PC-3 (cell line): ENCODE results near the gene ORC1. TPM values are rescaled to one million over a fixed set of nuclear protein-coding genes. Genes with fewer than 3 reads are reported as not detected.

Experiments
- ATAC-seq: fragments of 200-7000 bp; cut with Tn5 transposase; 2 replicates; pipeline ENCODE4 v1.9.1; 2020; ENCODE audit warnings: mild to moderate bottlenecking, moderate library complexity
- BruUV-seq: library from RNA; stranded (reverse); fragments of 400-500 nt; replicated peaks from 2 replicates; lab custom pipeline; 2021; lab: Mats Ljungman, UMichigan
- CTCF ChIA-PET: fragments of 300-600 bp; sonication (Branson Sonifier 250); formaldehyde crosslinking; loops from one replicate; lab custom pipeline; 2022; ENCODE audit warnings: antibody characterized with exemption; lab: Charles Lee
- POLR2A ChIA-PET: fragments of 300-600 bp; sonication (Branson Sonifier 250); formaldehyde crosslinking; loops from one replicate; lab custom pipeline; 2022; ENCODE audit warnings: antibody characterized with exemption; ENCODE audit not compliant: unreplicated experiment; lab: Charles Lee
- DNase-seq: peaks from one replicate; pipeline ENCODE4 v3.0.0-alpha.2; 2015
- H2AFZ ChIP-seq: fragments of 300-600 bp; sonication (generic); 2 replicates; pipeline ENCODE4 v1.6.0; 2016; ENCODE audit warnings: antibody characterized with exemption, low read length
- H3F3A ChIP-seq: fragments of 300-600 bp; sonication (generic); one replicate; pipeline ENCODE4 v1.6.0; 2017; ENCODE audit warnings: antibody characterized with exemption, low read length, control low read depth, mild to moderate bottlenecking; ENCODE audit not compliant: unreplicated experiment
- H3K27ac ChIP-seq: fragments of 300-600 bp; sonication (generic); 2 replicates; pipeline ENCODE4 v1.5.1; 2016; ENCODE audit warnings: mild to moderate bottlenecking, low read length
- H3K27me3 ChIP-seq: fragments of 300-600 bp; sonication (generic); 2 replicates; pipeline ENCODE4 v1.6.1; 2016; ENCODE audit warnings: low read length, mixed read lengths
- H3K36me3 ChIP-seq: fragments of 300-600 bp; sonication (generic); 2 replicates; pipeline ENCODE4 v1.6.1; 2016; ENCODE audit warnings: low read depth, mixed run types, low read length, mixed read lengths
- H3K4me1 ChIP-seq: fragments of 300-600 bp; sonication (generic); 2 replicates; pipeline ENCODE4 v1.5.1; 2016; ENCODE audit warnings: low read length; ENCODE audit not compliant: insufficient read depth
- H3K4me2 ChIP-seq: fragments of 300-600 bp; sonication (generic); 2 replicates; pipeline ENCODE4 v1.6.0; 2016; ENCODE audit warnings: low read length
- H3K4me3 ChIP-seq: fragments of 300-600 bp; sonication (generic); 2 replicates; pipeline ENCODE4 v1.5.1; 2016; ENCODE audit warnings: mild to moderate bottlenecking, low read length, mixed read lengths
- H3K79me2 ChIP-seq: fragments of 300-600 bp; sonication (generic); 2 replicates; pipeline ENCODE4 v1.6.1; 2017; ENCODE audit warnings: low read length, mixed read lengths
- H3K9ac ChIP-seq: fragments of 300-600 bp; sonication (generic); 2 replicates; pipeline ENCODE4 v1.6.0; 2016; ENCODE audit warnings: mild to moderate bottlenecking, low read length
- H3K9me2 ChIP-seq: fragments of 300-600 bp; sonication (generic); replicated peaks from 2 replicates; pipeline ENCODE4 v1.6.1; 2016; ENCODE audit warnings: mixed run types, low read length, mixed read lengths
- H3K9me3 ChIP-seq: fragments of 300-600 bp; sonication (generic); 2 replicates; pipeline ENCODE4 v1.6.1; 2016; ENCODE audit warnings: low read length, mixed read lengths
- H4K20me1 ChIP-seq: fragments of 300-600 bp; sonication (generic); 2 replicates; pipeline ENCODE4 v1.6.1; 2016; ENCODE audit warnings: low read length, mixed read lengths
- EZH2 ChIP-seq: fragments of 300-600 bp; sonication (generic); IDR thresholded peaks from one replicate; pipeline ENCODE4 v1.6.1; 2017; ENCODE audit warnings: antibody characterized with exemption, mild to moderate bottlenecking, low read length; ENCODE audit not compliant: unreplicated experiment
- EZH2phosphoT487 ChIP-seq: fragments of 300-600 bp; sonication (generic); IDR thresholded peaks from 2 replicates; pipeline ENCODE4 v1.6.1; 2018; ENCODE audit warnings: mild to moderate bottlenecking, antibody characterized with exemption, low read length, borderline replicate concordance
- intact Hi-C: fragments of 100-400 bp; cut with micrococcal nuclease; formaldehyde crosslinking; loops from 2 replicates; pipeline ENCODE4 v1.9.0; 2023
- total RNA-seq: library from RNA; depleted of rRNA; stranded (reverse); fragments of >200 nt; gene quantifications from 2 replicates; pipeline ENCODE4 v1.2.3, GENCODE V29; 2014
- TF ChIP-seq, protein P1 (sequence below): fragments of 300-600 bp; sonication (generic); conservative IDR thresholded peaks from 2 replicates; pipeline ENCODE4 v1.5.1; 2017; ENCODE audit warnings: antibody characterized with exemption, low read depth, mild to moderate bottlenecking, low read length

The ORC1 gene
- total RNA-seq, 1 experiment from 2014 or later = 23.7 TPM

DNA sequence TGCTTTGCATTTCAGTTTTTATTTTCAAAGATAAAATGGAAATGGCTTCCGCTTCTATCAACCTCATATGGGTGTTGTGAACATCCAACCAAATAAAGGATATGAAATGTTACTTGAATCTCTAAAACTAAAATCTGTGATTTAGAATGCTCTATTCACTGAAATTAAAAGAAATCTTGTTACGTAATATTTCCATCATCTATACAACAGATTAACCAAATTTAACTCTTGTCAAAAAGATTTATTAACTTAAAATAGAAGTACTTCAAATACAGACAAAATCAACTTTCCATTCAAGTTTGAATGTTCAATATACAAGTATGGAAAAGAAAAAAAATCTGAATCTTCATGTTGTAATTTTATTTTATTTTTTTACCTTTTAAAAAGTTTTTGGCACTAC lies 18.8 kb upstream of the ORC1 start:
- Histone ChIP-seq H3K9me2 (no peaks in the 10 kb centered on the region), H3K27ac (no peak overlapping the region), H3K9ac (no peak overlapping the region), H3F3A (no peaks in the 10 kb centered on the region), H3K4me1 (peaks cover 14% of the 10 kb centered on the region; the same call in 1 of the 2 replicates), H3K27me3 (no peaks in the 10 kb centered on the region), H3K4me3 (no peak overlapping the region), H3K9me3 (no peaks in the 10 kb centered on the region), H4K20me1 (no peaks in the 10 kb centered on the region), H3K79me2 (no peaks in the 10 kb centered on the region), H2AFZ (no peak overlapping the region), H3K36me3 (peaks cover 42% of the 10 kb centered on the region; the same call in 1 of the 2 replicates), H3K4me2 (no peak overlapping the region)
- ChIA-PET POLR2A (no interaction called here), CTCF (no interaction called here)
- intact Hi-C loops = no loop called here
- no peak for ATAC-seq
- BruUV-seq = no TSS peak
- no peak for DNase-seq
- TF ChIP-seq EZH2 (no peak), EZH2phosphoT487 (no peak)
- TF ChIP-seq, protein P1, sequence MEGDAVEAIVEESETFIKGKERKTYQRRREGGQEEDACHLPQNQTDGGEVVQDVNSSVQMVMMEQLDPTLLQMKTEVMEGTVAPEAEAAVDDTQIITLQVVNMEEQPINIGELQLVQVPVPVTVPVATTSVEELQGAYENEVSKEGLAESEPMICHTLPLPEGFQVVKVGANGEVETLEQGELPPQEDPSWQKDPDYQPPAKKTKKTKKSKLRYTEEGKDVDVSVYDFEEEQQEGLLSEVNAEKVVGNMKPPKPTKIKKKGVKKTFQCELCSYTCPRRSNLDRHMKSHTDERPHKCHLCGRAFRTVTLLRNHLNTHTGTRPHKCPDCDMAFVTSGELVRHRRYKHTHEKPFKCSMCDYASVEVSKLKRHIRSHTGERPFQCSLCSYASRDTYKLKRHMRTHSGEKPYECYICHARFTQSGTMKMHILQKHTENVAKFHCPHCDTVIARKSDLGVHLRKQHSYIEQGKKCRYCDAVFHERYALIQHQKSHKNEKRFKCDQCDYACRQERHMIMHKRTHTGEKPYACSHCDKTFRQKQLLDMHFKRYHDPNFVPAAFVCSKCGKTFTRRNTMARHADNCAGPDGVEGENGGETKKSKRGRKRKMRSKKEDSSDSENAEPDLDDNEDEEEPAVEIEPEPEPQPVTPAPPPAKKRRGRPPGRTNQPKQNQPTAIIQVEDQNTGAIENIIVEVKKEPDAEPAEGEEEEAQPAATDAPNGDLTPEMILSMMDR = no peak

GRCh38 chr1:52420713-52421112 lies 16.5 kb upstream of the ORC1 start:
- Histone ChIP-seq H3K9ac (no peak overlapping the region), H3K4me2 (no peak overlapping the region), H3K36me3 (peaks cover 60% of the 10 kb centered on the region; the same call in 1 of the 2 replicates), H3K4me3 (no peak overlapping the region), H3K79me2 (no peaks in the 10 kb centered on the region), H3F3A (no peaks in the 10 kb centered on the region), H3K9me3 (no peaks in the 10 kb centered on the region), H3K4me1 (peaks cover 4% of the 10 kb centered on the region; the same call in 1 of the 2 replicates), H3K27ac (no peak overlapping the region), H3K9me2 (no peaks in the 10 kb centered on the region), H2AFZ (no peak overlapping the region), H3K27me3 (no peaks in the 10 kb centered on the region), H4K20me1 (no peaks in the 10 kb centered on the region)
- no peak for DNase-seq
- ChIA-PET CTCF (no interaction called here), POLR2A (no interaction called here)
- no TSS peak for BruUV-seq
- ATAC-seq = no peak
- intact Hi-C loops = no loop called here
- TF ChIP-seq EZH2phosphoT487 = no peak
- TF ChIP-seq, protein P1 = no peak
- TF ChIP-seq EZH2 = no peak

DNA sequence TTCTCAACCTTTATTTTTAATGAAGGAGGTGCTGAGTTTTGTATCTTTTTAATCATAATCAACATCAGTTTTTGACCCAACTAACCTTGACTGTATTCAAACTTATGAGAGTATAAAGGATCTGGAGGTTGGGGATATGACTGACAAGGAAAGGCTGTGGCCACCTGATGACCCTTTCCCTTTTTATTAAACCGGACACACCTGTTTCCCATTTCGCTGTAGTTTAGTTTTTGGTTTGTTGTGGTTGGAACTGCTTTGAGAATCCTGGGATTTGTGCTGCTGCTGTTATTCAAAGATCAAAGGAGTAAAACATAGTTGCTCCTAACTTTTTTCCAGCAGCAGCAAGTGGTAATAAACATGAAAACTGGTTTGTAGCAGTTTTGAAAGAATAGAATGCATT lies 12.6 kb upstream of the ORC1 start:
- no peak overlapping the region for H3K9ac ChIP-seq
- no peak overlapping the region for H3K4me2 ChIP-seq
- H3K79me2 ChIP-seq = no peaks in the 10 kb centered on the region
- H3K36me3 ChIP-seq = peaks cover 72% of the 10 kb centered on the region
- intact Hi-C loops = no loop called here
- CTCF ChIA-PET = no interaction called here
- no peak overlapping the region for H3K4me3 ChIP-seq
- ATAC-seq = no peak
- POLR2A ChIA-PET = no interaction called here
- no peaks in the 10 kb centered on the region for H3K4me1 ChIP-seq
- no peaks in the 10 kb centered on the region for H3K9me3 ChIP-seq
- no TSS peak for BruUV-seq
- H3K27ac ChIP-seq = no peak overlapping the region
- TF ChIP-seq, protein P1 = no peak
- TF ChIP-seq EZH2phosphoT487 (no peak), EZH2 (no peak)
- no peak for DNase-seq
- no peaks in the 10 kb centered on the region for H3K27me3 ChIP-seq
- no peaks in the 10 kb centered on the region for H3F3A ChIP-seq
- no peaks in the 10 kb centered on the region for H4K20me1 ChIP-seq
- no peak overlapping the region for H2AFZ ChIP-seq
- no peaks in the 10 kb centered on the region for H3K9me2 ChIP-seq
